CD4-positive, alpha-beta T cell treated with Interleukin-12 subunit alpha and Interleukin-12 subunit beta, for 1 hour (primary cell): ENCODE results near the gene HDGFL2.
"Not testable (repeated sequence)": the region's sequence is repeated elsewhere in the genome, so short reads cannot be mapped to it uniquely, and the experiment has no call there.

Experiments used
- DNase-seq: peaks from one replicate; pipeline ENCODE4 v3.0.0-alpha.2; 2020

The HDGFL2 gene

DNA sequence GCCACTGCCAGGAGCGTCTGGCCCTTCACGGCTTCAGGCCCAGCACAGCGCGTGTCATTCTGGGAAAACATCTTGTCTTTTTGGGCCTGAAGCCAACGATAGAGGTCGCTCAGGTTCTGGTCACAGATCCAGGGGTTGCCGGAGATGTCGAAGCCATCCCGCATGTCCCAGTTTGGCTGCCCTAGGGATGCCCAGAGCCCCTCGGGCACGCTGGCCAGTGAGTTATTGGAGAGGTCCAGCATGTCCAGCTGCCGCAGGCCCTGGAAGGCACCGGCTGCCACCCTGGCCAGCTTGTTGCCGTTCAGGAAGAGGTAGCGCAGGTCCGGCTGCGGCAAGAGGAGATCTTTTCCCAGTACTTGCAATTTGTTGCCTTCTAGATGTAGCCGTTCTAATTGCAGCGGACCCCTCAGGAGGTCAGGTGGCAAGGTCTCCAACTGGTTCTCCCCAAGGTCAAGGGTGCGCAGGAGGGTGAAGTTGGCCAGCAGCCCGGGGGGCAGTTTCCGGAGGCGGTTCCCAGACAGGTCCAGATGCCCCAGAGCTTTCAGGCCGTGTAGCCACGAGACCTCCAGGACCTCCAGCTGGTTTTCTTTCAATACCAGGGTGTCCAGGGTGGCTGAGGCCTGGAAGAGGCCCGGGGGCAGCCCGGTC lies 66.0 kb downstream of the HDGFL2 start:
- no peak for DNase-seq

DNA sequence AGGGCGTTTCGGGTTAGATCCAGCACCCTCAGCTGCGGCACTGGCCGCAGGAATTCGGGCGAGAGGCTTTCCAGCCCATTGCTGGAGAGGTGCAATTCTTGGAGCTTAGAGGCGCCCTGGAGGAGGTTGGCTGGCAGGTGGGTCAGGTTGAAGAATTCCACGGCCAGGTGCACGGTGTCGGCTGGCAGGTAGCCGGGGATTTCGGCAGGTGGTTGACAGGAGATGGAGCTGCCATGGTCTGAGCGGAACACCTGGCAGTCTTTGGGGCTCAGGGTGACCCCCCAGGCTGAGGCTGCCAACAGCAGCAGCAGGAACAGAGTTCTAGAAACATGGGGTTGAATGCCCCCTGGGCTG lies 66.5 kb downstream of the HDGFL2 start:
- no peak for DNase-seq

DNA sequence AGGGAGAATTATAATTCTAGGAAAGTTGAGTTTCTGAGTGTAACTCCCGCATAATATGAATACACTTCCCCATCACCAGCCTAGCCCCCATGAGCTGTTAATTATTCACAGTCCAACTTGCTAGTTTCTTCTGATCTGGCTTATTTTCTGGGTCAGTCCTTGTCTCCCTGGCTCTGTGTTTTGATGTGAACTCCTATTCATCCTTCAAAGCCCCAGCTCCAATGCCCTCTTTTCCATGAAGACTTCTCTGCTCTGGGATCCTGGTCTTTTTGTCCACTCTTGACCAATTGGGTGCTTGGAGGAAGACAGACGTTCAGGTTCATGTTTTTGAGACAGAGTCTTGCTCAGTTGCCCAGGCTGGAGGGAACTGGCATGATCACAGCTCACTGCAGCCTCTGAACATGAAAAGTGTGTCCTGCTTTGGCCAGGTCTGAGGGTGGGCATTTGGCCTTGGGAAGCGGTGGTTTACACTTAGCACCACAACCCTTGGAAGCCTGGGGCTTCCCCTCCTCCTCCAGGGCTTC lies 67.1 kb downstream of the HDGFL2 start:
- DNase-seq: no peak

DNA sequence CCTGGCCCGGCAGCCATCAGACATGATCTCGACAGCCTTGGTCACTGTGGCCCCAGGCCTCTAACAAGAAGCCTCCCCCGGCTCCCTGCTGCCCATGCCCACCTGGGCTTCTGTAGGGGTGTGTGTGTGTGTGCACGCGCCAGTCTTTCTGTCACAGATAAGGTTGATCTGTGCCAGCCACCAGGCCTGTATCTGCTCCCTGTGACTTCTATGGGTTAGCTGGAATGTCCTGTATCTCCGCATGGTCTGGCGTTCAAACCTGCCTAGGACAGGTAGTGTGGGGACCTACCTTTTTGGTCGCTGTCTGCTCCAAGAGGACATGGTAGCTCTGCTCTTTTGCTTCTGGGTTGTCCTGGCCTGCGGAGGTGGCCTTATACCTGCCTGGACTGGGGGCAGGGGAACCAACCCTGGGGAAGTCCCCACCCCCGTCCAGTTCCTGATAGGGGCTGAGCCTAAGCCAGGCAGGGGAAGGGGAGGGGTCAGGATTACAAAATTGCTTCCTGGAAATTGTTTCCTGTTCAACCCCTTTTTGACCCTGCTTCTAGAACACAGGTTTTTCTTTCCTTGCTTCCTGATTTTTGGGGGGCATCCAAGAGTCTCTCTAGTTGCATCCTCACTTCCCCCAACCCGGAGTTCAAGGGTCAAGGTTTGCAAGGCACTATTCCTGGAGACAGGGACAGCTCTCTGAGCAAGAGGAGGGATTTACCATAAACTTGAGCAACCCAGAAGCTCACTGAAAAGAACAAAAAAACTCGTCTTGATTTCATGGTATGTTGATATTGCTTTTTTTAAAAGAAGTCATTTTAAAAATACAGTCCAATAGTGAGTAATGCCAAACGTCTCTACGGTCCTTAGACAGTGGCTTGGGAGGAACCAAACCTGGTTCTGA lies 67.8 kb downstream of the HDGFL2 start, which contains the start of gene LRG1:
LRG1 (minus strand) TSS at position 344 of the 889 bp plus-strand sequence; CDS start at position 321, 23 bp downstream.
- DNase-seq: no peak

DNA sequence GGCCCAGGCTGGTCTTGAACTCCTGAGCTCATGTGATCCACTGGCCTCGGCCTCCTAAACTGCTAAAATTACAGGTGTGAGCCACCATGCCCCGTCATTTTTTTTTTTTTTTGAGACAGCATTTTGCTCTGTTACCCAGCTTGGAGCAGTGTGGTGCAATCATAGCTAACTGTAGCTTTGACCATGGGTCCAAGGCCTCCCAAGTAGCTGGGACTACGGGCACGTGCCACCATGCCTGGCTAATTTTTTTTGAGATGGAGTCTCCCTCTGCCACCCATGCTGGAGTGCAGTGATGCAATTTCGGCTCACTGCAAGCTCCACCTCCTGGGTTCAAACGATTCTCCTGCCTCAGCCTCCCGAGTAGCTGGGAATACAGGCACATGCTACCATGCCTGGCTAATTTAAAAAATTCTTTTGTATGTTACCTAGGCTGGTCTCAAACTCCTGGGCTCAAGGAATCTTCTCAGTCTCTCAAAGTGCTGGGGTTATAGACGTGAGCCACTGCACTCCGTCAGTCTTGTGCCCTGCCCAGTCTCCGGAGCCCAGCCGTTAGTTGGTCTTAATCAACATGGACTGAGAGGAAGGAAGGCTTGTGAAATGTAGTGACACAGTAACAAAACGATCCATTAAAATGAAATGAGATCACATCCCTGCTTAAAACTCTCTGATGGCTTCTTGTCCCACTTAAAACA lies 69.2 kb downstream of the HDGFL2 start:
- DNase-seq: no peak

DNA sequence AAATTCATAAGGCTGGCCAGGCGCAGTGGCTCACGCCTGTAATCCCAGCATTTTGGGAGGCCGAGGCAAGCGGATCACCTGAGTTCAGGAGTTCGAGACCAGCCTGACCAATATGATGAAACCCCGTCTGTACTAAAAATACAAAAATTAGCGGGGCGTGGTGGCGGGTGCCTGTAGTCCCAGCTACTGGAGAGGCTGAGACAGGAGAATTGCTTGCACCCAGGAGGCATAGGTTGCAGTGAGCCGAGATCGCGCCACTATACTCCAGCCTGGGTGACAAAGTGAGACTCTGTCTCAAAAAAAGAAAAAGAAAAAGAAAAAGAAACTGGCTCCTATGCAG lies 69.7 kb downstream of the HDGFL2 start:
- not testable (repeated sequence) for DNase-seq

DNA sequence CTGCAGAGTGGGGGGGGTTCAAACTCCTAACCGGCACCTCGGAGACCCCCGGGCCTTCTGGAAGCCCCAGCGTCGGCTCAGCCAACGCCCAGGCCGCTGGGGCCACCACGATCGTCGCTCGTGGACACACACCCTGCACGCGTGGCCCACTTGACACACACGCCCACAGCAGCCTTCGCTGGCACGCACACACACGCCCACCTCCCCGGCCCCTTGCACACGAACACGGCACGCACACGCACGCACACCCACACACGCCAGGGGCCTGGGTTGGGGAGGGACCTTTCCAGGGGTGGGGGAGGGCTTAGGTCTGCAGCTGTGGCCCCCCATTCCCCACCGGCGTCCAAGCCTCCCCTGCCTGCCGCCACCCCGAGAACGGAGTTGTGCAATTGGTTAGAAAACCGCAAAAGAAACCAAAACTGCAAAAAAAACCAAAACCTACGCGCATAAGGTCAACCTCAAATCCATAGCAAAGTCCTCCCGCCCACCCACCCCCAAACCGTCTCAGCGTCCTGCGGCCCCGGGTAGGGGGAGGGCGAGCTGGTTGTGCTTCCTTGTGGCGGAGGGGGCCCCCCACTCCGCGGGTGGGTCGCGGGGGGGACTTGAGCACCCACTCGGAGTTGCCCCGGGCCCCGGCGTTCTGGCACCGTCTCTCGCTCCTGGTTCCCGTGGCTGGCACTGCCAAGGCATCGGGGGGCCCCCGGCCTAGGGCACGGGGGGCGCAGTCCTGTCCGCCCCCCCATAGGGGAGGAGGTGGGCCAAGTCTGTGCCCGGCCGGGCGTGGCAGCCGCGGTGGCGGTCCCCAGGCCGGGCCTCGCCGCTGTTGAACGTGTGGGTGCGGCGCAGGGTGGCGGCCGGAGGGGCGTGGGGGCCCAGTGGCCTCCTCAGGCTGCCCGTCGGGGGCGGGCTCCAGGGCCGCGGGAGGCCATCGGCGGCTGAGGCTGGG lies 71.1 kb downstream of the HDGFL2 start:
- no peak for DNase-seq

DNA sequence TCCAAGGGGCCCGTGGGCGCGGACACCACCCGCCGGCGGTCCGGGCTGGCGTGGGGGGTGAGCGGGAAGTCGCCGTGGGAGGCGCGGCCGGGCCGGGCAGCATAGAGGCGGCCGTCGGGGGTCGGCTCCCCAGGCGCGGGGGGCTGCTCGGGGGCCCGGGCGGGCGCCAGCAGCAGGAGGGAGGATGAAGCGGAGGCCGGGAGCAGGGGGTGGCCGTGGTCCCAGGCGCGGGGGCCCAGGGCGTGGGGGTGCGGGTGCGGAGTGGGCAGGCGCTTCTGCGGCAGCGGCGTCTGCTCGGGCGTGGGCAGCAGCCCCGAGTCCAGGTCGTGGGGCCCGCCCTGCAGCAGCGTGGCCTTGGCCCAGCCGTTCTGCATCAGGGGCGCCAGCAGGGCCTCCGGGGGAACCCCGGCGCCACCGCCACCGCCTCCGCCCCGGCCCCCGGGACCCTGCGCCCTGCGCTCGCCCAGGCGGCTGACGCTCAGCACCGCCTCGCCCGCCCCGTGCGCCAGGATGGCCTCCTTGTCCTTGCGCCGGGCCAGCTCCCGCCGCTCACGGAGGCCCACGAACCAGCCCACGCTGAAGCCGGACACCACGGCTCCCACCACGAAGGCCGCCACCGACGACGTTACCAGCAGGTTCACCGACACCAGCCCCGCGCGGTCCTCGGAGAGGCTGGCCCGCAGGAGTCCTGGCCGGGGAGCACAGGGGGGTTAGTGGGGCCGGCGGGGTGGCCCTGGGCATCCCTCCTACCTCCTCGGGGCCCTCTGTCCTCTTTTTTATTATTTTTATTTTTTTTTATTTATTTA lies 71.9 kb downstream of the HDGFL2 start:
- DNase-seq: no peak

DNA sequence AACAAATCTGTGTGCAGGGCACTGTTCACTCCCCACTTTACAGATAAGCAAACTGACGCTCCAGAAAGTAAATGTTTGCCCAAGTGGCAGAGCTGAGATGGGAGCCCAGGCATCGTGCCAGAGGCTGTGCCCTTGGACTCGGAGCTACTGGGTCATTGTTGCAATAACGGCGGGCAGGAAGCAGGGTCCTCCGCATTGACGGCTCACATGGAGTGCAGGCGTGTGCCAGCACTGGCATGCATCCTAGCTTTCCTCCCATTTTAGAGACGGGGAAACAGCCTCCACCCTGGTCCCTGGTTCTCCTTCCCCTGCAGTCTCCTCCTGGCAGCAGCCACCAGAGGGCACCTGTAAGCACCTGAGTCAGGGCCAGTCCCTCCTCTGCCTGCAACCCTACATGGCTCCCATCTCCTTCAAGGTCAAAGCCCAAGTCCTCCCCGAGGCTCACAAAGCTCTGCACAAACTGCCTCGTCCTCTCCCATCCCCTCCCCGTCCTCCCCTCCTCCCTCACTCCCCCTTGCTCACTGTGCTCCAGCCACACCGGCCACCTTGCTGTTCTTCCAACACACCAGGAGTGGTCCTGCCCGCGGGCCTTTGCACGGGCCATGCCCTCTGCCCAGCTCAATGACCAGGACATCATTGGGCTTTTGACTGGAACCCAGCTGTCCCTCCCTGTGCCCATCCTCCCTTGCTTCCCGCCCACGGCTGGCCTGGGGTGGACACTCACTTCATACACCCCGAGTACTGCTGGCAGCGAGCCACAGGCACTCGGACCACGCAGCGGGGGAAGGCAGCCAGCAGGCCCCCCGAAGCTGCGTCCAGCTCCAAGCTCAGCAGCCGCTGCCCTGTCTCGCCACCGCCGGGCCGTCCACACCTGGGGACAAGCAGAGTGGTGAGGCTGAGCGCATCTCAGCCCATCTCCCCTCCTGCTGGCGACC lies 75.5 kb downstream of the HDGFL2 start:
- no peak for DNase-seq

DNA sequence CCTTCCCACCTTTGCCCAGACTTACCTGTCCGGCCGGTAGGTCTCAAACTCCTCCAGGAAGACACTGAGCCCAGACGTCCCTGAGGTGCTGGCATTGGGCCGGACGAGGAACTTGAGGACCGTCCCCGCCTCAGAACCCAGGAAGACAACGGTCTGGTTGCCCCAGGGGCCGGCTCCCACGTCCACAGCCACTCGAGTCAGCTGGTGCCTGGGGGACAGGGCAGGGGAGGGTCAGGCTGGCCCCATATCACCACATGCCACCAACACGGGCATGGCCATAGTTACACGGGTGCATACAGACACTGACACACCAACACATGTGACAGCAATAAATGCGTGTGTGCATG lies 76.1 kb downstream of the HDGFL2 start:
- DNase-seq: no peak

DNA sequence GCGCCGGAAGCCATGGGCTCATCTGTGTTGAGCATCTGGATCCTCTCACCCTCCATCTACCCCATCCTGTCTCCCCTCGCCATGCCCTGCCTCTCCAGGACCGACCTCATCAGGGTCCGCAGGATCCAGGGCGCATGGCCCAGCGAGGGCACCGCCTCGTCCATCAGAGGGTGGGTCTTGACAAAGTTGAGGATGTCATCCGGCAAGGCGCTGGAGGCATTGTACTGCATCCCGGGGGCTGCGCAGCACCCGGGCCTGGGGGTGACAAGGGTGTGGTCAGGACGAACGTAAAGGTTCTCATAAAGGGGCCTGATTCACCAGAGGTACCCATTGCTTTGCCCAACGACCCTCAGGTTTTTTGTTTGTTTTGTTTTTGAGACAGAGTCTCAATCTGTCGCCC lies 77.9 kb downstream of the HDGFL2 start:
- DNase-seq: no peak

DNA sequence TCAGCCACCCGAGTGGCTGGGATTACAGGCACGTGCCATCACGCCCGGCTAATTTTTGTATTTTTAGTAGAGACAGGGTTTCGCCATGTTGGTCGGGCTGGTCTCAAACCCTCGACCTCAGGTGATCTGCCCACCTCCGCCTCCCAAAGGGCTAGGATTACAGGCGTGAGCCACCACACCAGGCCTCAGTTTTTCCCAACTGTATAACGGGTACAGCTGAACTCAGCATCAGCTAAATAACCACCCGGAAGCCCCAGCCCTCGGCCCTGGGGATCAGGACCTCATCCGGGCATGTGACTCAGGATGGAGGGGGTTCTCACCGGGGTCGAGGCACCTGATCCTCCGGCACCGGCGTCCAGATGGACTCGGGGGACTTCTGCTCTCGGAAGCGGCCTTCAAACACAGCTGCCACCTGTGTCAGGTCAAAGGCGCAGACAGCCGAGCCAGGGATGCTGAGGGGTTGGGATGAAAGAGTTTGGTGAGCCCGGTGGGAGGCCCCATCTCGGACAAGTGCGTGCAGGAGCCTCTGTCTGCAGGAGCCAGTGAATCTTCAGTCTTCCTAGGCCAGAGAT lies 78.5 kb downstream of the HDGFL2 start:
- no peak for DNase-seq
